ENCODE measurements around the gene VSIR. TPM values are rescaled to one million over a fixed set of nuclear protein-coding genes. Genes with fewer than 3 reads are reported as not detected.

Gene VSIR
- total RNA-seq, 2 donors from 2014 or later = 36.1 to 56.0 TPM

- Histone ChIP-seq H3K4me3 (no peak overlapping the region), H3K9me3 (no peaks in the 10 kb centered on the region), H3K36me3 (no peaks in the 10 kb centered on the region), H3K27ac (no peak overlapping the region), H3K27me3 (no peaks in the 10 kb centered on the region), H3K4me1 (peaks cover 0 to 15% of the 10 kb centered on the region in 2 donors)
- DNase-seq (ENCODE audit: low spot score) = no peak
- TF ChIP-seq CTCF (IDR thresholded peaks at IDR 0.05) = no peak
Observed at GRCh38 chr10:71705582-71705981, 67.7 kb downstream of the VSIR start.

- Histone ChIP-seq H3K4me1 (peaks cover 0 to 19% of the 10 kb centered on the region in 2 donors), H3K27ac (no peak overlapping the region), H3K9me3 (no peaks in the 10 kb centered on the region), H3K36me3 (no peaks in the 10 kb centered on the region), H3K27me3 (no peaks in the 10 kb centered on the region), H3K4me3 (no peak overlapping the region)
- no peak for TF ChIP-seq CTCF (IDR thresholded peaks at IDR 0.05)
- no peak for DNase-seq (ENCODE audit: low spot score)
Observed at GRCh38 chr10:71704816-71705215, 68.5 kb downstream of the VSIR start.

- Histone ChIP-seq H3K9me3 (no peaks in the 10 kb centered on the region), H3K36me3 (no peaks in the 10 kb centered on the region), H3K27ac (no peak overlapping the region), H3K4me1 (peaks cover 0 to 19% of the 10 kb centered on the region in 2 donors), H3K4me3 (no peak overlapping the region), H3K27me3 (no peaks in the 10 kb centered on the region)
- TF ChIP-seq CTCF (IDR thresholded peaks at IDR 0.05) = no peak
- no peak for DNase-seq (ENCODE audit: low spot score)
Observed at GRCh38 chr10:71703577-71703976, 69.7 kb downstream of the VSIR start.

GRCh38 chr10:71701496-71702132 is 71.7 kb downstream of the VSIR start:
- TF ChIP-seq CTCF (IDR thresholded peaks at IDR 0.05) = no peak
- Histone ChIP-seq H3K27me3 (no peaks in the 10 kb centered on the region), H3K4me1 (peaks cover 0 to 26% of the 10 kb centered on the region in 2 donors), H3K27ac (no peak overlapping the region), H3K4me3 (no peak overlapping the region), H3K36me3 (no peaks in the 10 kb centered on the region), H3K9me3 (no peaks in the 10 kb centered on the region)
- DNase-seq (ENCODE audit: low spot score) = no peak

GRCh38 chr10:71700731-71701368 is 72.5 kb downstream of the VSIR start:
- H3K4me3 ChIP-seq = no peak overlapping the region
- no peak for DNase-seq (ENCODE audit: low spot score)
- no peaks in the 10 kb centered on the region for H3K27me3 ChIP-seq
- H3K36me3 ChIP-seq = no peaks in the 10 kb centered on the region
- H3K27ac ChIP-seq = no peak overlapping the region
- no peaks in the 10 kb centered on the region for H3K9me3 ChIP-seq
- peaks cover 0 to 32% of the 10 kb centered on the region in 2 donors for H3K4me1 ChIP-seq
- TF ChIP-seq CTCF (IDR thresholded peaks at IDR 0.05) = no peak

All from right atrium auricular region (tissue), 2 donors.